ENCODE measurements around the gene RWDD2A.

DNA sequence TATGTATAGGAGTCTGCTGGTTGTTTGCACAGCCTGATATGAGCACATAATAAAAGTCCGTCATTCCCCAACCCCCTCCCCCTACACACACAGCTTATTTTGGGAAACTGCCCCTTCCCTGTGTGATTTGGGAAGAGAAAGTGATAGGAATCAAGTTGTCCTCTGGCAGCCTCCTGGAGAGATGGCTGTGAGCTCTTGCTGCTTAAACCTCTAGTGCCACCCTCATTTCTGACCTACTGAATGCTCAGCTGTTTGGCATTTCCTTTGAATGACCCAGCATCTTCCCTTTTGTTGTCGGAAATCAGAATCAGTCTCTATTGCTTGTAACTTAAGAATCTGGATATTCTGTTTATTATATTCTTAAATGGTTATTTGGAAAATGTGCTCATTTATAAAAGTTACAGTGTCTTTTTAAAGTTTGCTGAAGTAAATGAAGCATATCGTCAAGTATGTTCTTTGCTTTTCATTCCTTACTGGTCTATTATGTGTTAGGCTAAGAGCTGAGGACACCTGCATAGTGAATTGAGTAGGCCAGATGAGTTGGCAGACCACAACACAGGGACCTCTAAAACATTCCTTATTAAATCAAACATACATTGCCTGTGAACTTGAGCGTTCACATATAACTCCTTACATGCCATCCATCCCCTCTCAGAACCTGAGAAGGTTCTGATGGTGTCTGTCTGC, 5.5 kb downstream of the RWDD2A start:
- TF ChIP-seq TAF1 (conservative IDR thresholded peaks at IDR 0.05), result no peak
- TF ChIP-seq, protein P1, sequence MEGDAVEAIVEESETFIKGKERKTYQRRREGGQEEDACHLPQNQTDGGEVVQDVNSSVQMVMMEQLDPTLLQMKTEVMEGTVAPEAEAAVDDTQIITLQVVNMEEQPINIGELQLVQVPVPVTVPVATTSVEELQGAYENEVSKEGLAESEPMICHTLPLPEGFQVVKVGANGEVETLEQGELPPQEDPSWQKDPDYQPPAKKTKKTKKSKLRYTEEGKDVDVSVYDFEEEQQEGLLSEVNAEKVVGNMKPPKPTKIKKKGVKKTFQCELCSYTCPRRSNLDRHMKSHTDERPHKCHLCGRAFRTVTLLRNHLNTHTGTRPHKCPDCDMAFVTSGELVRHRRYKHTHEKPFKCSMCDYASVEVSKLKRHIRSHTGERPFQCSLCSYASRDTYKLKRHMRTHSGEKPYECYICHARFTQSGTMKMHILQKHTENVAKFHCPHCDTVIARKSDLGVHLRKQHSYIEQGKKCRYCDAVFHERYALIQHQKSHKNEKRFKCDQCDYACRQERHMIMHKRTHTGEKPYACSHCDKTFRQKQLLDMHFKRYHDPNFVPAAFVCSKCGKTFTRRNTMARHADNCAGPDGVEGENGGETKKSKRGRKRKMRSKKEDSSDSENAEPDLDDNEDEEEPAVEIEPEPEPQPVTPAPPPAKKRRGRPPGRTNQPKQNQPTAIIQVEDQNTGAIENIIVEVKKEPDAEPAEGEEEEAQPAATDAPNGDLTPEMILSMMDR (IDR thresholded peaks at IDR 0.05; ENCODE audit: low read depth, low read length, missing input control), result no peak
- TF ChIP-seq, protein P2, sequence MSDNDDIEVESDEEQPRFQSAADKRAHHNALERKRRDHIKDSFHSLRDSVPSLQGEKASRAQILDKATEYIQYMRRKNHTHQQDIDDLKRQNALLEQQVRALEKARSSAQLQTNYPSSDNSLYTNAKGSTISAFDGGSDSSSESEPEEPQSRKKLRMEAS (IDR thresholded peaks at IDR 0.05), result no peak
- TF ChIP-seq, protein P3, sequence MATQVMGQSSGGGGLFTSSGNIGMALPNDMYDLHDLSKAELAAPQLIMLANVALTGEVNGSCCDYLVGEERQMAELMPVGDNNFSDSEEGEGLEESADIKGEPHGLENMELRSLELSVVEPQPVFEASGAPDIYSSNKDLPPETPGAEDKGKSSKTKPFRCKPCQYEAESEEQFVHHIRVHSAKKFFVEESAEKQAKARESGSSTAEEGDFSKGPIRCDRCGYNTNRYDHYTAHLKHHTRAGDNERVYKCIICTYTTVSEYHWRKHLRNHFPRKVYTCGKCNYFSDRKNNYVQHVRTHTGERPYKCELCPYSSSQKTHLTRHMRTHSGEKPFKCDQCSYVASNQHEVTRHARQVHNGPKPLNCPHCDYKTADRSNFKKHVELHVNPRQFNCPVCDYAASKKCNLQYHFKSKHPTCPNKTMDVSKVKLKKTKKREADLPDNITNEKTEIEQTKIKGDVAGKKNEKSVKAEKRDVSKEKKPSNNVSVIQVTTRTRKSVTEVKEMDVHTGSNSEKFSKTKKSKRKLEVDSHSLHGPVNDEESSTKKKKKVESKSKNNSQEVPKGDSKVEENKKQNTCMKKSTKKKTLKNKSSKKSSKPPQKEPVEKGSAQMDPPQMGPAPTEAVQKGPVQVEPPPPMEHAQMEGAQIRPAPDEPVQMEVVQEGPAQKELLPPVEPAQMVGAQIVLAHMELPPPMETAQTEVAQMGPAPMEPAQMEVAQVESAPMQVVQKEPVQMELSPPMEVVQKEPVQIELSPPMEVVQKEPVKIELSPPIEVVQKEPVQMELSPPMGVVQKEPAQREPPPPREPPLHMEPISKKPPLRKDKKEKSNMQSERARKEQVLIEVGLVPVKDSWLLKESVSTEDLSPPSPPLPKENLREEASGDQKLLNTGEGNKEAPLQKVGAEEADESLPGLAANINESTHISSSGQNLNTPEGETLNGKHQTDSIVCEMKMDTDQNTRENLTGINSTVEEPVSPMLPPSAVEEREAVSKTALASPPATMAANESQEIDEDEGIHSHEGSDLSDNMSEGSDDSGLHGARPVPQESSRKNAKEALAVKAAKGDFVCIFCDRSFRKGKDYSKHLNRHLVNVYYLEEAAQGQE (IDR thresholded peaks at IDR 0.05), result no peak
- TF ChIP-seq, protein P4, sequence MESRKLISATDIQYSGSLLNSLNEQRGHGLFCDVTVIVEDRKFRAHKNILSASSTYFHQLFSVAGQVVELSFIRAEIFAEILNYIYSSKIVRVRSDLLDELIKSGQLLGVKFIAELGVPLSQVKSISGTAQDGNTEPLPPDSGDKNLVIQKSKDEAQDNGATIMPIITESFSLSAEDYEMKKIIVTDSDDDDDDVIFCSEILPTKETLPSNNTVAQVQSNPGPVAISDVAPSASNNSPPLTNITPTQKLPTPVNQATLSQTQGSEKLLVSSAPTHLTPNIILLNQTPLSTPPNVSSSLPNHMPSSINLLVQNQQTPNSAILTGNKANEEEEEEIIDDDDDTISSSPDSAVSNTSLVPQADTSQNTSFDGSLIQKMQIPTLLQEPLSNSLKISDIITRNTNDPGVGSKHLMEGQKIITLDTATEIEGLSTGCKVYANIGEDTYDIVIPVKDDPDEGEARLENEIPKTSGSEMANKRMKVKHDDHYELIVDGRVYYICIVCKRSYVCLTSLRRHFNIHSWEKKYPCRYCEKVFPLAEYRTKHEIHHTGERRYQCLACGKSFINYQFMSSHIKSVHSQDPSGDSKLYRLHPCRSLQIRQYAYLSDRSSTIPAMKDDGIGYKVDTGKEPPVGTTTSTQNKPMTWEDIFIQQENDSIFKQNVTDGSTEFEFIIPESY (IDR thresholded peaks at IDR 0.05), result no peak
- TF ChIP-seq JUND (IDR thresholded peaks at IDR 0.05), result no peak
